Measurements from ENCODE around the gene PPFIA4.
"Not testable (repeated sequence)": the region's sequence is repeated elsewhere in the genome, so short reads cannot be mapped to it uniquely, and the experiment has no call there.

PPFIA4 gene

GRCh38 chr1:203026031-203026665 lies at the start of gene PPFIA4:
PPFIA4 (plus strand) TSS chr1:203026491; CDS start chr1:203039009, 12,518 bp downstream.
- DNase-seq (ENCODE audit: low read depth) = peak; percentile 65

GRCh38 chr1:202976633-202977032 lies 49.7 kb upstream of the PPFIA4 start:
- no peak for DNase-seq (ENCODE audit: low read depth)

GRCh38 chr1:202979459-202979858 lies 46.8 kb upstream of the PPFIA4 start:
- no peak for DNase-seq (ENCODE audit: low read depth)

GRCh38 chr1:202981939-202982338 lies 44.4 kb upstream of the PPFIA4 start:
- DNase-seq (ENCODE audit: low read depth) = no peak

- DNase-seq (ENCODE audit: low read depth) = no peak
Measured at GRCh38 chr1:202982715-202983430, 43.4 kb upstream of the PPFIA4 start.

- not testable (repeated sequence) for DNase-seq (ENCODE audit: low read depth)
Measured at GRCh38 chr1:202986120-202986519, 40.2 kb upstream of the PPFIA4 start.

GRCh38 chr1:202987255-202987654 lies 39.0 kb upstream of the PPFIA4 start:
- DNase-seq (ENCODE audit: low read depth) = no peak

GRCh38 chr1:202987922-202988583 lies 38.2 kb upstream of the PPFIA4 start:
- DNase-seq (ENCODE audit: low read depth) = no peak

- DNase-seq (ENCODE audit: low read depth) = no peak
Measured at GRCh38 chr1:202989879-202990278, 36.4 kb upstream of the PPFIA4 start.

- DNase-seq (ENCODE audit: low read depth) = no peak
Measured at GRCh38 chr1:202991112-202991511, 35.2 kb upstream of the PPFIA4 start.

GRCh38 chr1:202994756-202995155 lies 31.5 kb upstream of the PPFIA4 start:
- peak; percentile 8 for DNase-seq (ENCODE audit: low read depth)

GRCh38 chr1:202998836-202999750 lies 27.2 kb upstream of the PPFIA4 start:
- DNase-seq (ENCODE audit: low read depth) = peak; percentile 45

- no peak for DNase-seq (ENCODE audit: low read depth)
Measured at GRCh38 chr1:203000217-203000944, 25.9 kb upstream of the PPFIA4 start.

- no peak for DNase-seq (ENCODE audit: low read depth)
Measured at GRCh38 chr1:203001986-203002385, 24.3 kb upstream of the PPFIA4 start.

- no peak for DNase-seq (ENCODE audit: low read depth)
Measured at GRCh38 chr1:203002951-203003350, 23.3 kb upstream of the PPFIA4 start.

- not testable (repeated sequence) for DNase-seq (ENCODE audit: low read depth)
Measured at GRCh38 chr1:203005395-203006142, 20.7 kb upstream of the PPFIA4 start.

- DNase-seq (ENCODE audit: low read depth) = peak; percentile 93
Measured at GRCh38 chr1:203006948-203007871, 19.1 kb upstream of the PPFIA4 start, which contains the start of gene TMEM183A. TMEM183A (plus strand) TSS chr1:203007374; CDS start chr1:203007466, 92 bp downstream.

GRCh38 chr1:203009185-203009584 lies 17.1 kb upstream of the PPFIA4 start:
- no peak for DNase-seq (ENCODE audit: low read depth)

GRCh38 chr1:203011582-203011981 lies 14.7 kb upstream of the PPFIA4 start:
- no peak for DNase-seq (ENCODE audit: low read depth)

All from amniotic epithelial cell (primary cell).